LoVo (cell line): ENCODE measurements around the gene ZFP82.

ENCODE experiments used
- DNase-seq: peaks from one replicate; pipeline ENCODE4 v3.0.0-alpha.2; 2016; ENCODE audit warnings: low spot score

The ZFP82 gene

GRCh38 chr19:36371886-36372285 is 46.6 kb downstream of the ZFP82 start:
- DNase-seq = no peak

- no peak for DNase-seq
These were observed 54.6 kb downstream of the ZFP82 start for GRCh38 chr19:36363845-36364244.
